Esophagus muscularis mucosa (tissue), 4 donors: ENCODE measurements around the gene EEF1AKMT3. TPM values are rescaled to one million over a fixed set of nuclear protein-coding genes. Genes with fewer than 3 reads are reported as not detected.

ENCODE experiments used
- DNase-seq: peaks from one replicate; pipeline ENCODE4 v3.0.0-alpha.2; 2017; ENCODE audit errors: extremely low spot score
- H3K27ac ChIP-seq, 4 donors: fragments of 200-600 bp; sonication (generic); replicated peaks in 1 of 4; 1 replicate in 3 of 4; 2 replicates in 1 of 4; pipeline ENCODE4 v1.5.1; 2016 to 2019; ENCODE audit warnings: mild to moderate bottlenecking in 1 of 4
- H3K27me3 ChIP-seq, 4 donors: fragments of 200-600 bp; sonication (generic); one replicate each; pipeline versions ENCODE4 v1.5.1 to v1.6.0; 2016 to 2019
- H3K36me3 ChIP-seq, 4 donors: fragments of 200-600 bp; sonication (generic); one replicate each; pipeline ENCODE4 v1.5.1; 2016 to 2019
- H3K4me1 ChIP-seq, 4 donors: fragments of 200-600 bp; sonication (generic); one replicate each; pipeline ENCODE4 v1.5.1; 2016 to 2019
- H3K4me3 ChIP-seq, 4 donors: fragments of 200-600 bp; sonication (generic); 1 replicate in 2 of 4; 2 replicates in 2 of 4; pipeline ENCODE4 v1.5.1; 2016 to 2019; ENCODE audit warnings: mild to moderate bottlenecking in 4 of 4, moderate library complexity in 1 of 4
- H3K9me3 ChIP-seq, 4 donors: fragments of 200-600 bp; sonication (generic); 1 replicate in 3 of 4; 2 replicates in 1 of 4; pipeline ENCODE4 v1.5.1; 2016 to 2019
- CTCF ChIP-seq, 3 experiments: fragments of 200-600 bp in 2 of 3; fragments of 450-650 bp in 1 of 3; sonication (generic) in 2 of 3; IDR thresholded peaks; one replicate each; pipeline ENCODE4 v1.5.1; 2017 to 2019; ENCODE audit warnings: antibody characterized with exemption in 3 of 3, mild to moderate bottlenecking in 2 of 3, moderate library complexity in 1 of 3
- EP300 ChIP-seq: sonication (generic); formaldehyde crosslinking; IDR thresholded peaks from one replicate; pipeline ENCODE4 v1.6.1; 2017; ENCODE audit warnings: antibody characterized with exemption
- POLR2A ChIP-seq: fragments of 450-650 bp; IDR thresholded peaks from one replicate; pipeline ENCODE4 v1.6.1; 2017; ENCODE audit warnings: antibody characterized with exemption, moderate library complexity, mild to moderate bottlenecking, low read depth
- POLR2AphosphoS5 ChIP-seq, 2 donors: sonication (generic); formaldehyde crosslinking; IDR thresholded peaks; one replicate each; pipeline ENCODE4 v1.6.1; 2017; ENCODE audit warnings: antibody characterized with exemption in 2 of 2
- WGBS: methylation state at CpG from one replicate; pipeline ENCODE4 v1.1.5; 2018; 5-methylcytosine and 5-hydroxymethylcytosine counted together
- intact Hi-C: fragments of 100-400 bp; cut with DNase I; formaldehyde crosslinking; loops from one replicate; pipeline ENCODE4 v1.15.1; 2023
- total RNA-seq, 4 donors: library from RNA; depleted of rRNA; stranded (reverse); fragments of >200 nt; gene quantifications; one replicate each; pipeline versions ENCODE4 v1.1.0 to v1.2.1, GENCODE V29; 2016

EEF1AKMT3 gene
- total RNA-seq, 4 donors from 2014 or later = 6.6 to 13.2 (median 10.0) TPM

- 92% methylated on average over 8 of the region's 14 CpGs for WGBS
- no peak for DNase-seq
- intact Hi-C loops = no loop called here
- no peaks in the 10 kb centered on the region for H3K9me3 ChIP-seq
- no peak overlapping the region for H3K27ac ChIP-seq
- H3K4me1 ChIP-seq = peaks cover 40 to 59% (median 49%) of the 10 kb centered on the region in 4 donors
- no peaks in the 10 kb centered on the region for H3K27me3 ChIP-seq
- peaks cover 0 to 58% (median 48%) of the 10 kb centered on the region in 4 donors for H3K36me3 ChIP-seq
- no peak overlapping the region for H3K4me3 ChIP-seq
- TF ChIP-seq POLR2AphosphoS5 (IDR thresholded peaks at IDR 0.05) (no peak), POLR2A (no peak), CTCF (IDR thresholded peaks at IDR 0.05) (no peak), EP300 (no peak)
Measured at GRCh38 chr12:57813111-57813970, 40.9 kb downstream of the EEF1AKMT3 start.

DNA sequence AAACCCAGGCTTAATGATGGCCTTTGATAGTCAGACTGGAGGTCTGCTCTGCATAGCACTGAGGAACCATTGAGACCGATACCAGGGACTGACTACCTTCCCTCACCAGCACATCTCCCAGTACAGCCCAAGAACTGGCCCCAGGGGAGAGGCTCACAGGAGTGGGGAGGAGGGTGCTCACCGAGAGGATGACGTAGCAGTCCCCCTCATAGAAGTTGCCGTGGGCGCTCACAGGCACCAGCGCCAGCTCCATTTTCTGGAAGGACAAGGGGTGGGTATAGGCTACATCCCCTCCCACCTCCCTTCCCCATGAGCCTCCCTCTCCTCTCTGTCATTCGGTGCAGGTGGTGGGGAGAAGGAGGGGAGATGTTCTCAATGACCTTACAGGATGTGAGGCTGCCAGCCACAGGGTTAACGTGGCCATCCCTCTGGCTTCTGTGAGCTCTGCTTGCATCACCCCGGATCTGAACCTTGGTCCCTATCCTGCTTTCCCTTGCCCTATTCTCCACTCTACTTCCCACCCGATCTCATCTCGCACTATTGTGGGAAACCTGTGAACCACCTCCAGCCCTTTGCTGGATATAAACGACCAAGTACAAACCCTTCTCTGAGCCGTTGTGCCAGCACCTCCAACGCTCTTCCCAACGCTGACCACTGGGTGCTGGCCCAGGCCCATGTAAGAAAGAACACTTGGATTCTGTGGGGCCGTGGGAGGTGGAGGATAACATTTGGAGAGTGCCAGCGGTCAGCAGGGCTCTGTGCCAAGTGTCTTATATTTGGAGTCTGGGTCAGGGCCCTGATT lies 41.8 kb downstream of the EEF1AKMT3 start:
- intact Hi-C loops = no loop called here
- TF ChIP-seq POLR2A (no peak), CTCF (IDR thresholded peaks at IDR 0.05) (no peak), EP300 (no peak)
- no peak for DNase-seq
- H3K36me3 ChIP-seq = peaks cover 0 to 54% (median 43%) of the 10 kb centered on the region in 4 donors
- no peaks in the 10 kb centered on the region for H3K27me3 ChIP-seq
- 59% methylated on average over 17 of the region's 17 CpGs for WGBS
- H3K9me3 ChIP-seq = no peaks in the 10 kb centered on the region
- no peak overlapping the region for H3K4me3 ChIP-seq
- no peak overlapping the region for H3K27ac ChIP-seq
- H3K4me1 ChIP-seq = peaks cover 44 to 68% (median 57%) of the 10 kb centered on the region in 4 donors

GRCh38 chr12:57815177-57816000 lies 43.0 kb downstream of the EEF1AKMT3 start:
- H3K27ac ChIP-seq = peak overlapping the region in 1 of 4 donors; percentile 16
- no peak for TF ChIP-seq POLR2AphosphoS5 (IDR thresholded peaks at IDR 0.05)
- TF ChIP-seq POLR2A = no peak
- no peak for TF ChIP-seq EP300
- TF ChIP-seq CTCF (IDR thresholded peaks at IDR 0.05) = no peak
- DNase-seq = no peak
- intact Hi-C loops = no loop called here
- H3K4me3 ChIP-seq = no peak overlapping the region
- 84% methylated on average over 7 of the region's 13 CpGs for WGBS
- peaks cover 4 to 54% (median 42%) of the 10 kb centered on the region in 4 donors for H3K36me3 ChIP-seq
- H3K4me1 ChIP-seq = peaks cover 44 to 66% (median 64%) of the 10 kb centered on the region in 4 donors
- no peaks in the 10 kb centered on the region for H3K9me3 ChIP-seq
- H3K27me3 ChIP-seq = no peaks in the 10 kb centered on the region

DNA sequence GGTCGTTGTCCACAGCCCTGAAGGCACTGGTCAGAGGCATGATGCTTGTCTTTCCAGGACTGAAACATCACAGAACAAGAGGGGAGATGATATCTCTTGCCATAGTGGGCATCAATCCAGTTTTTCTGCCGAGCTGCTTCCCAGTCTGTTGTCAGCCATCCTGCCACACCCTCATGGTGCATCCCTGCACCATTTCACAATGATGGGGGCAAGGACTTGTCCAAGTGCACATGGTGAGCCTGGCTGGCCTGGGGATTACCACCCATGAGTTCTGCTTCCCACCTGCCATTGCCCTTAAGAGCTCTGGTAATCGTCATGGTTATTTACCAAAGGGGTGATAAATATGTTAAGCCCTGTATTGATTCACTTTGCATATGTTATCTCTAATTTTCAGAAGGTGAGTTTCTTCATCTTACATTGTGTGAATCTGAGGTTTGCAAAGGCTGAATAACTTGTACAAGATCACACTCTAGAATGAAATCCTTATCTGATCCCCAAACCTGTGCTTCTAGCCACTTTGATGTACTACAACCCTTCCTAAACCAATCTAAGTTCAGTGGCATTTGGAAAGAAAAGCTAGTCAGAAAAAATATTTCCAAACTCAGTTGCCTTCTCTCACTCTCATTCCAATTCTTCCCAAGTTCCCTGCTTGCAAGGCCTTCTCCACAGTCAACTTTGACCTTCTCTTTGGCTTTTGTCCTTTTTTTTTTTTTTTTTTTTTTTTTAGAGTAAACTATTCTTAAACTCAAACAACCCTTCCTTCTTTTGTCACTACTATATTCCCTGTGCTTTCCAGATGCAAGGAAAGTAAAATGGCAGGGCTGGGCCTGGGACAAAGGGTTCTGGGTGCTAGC lies 43.8 kb downstream of the EEF1AKMT3 start:
- Histone ChIP-seq H3K4me3 (no peak overlapping the region), H3K4me1 (peaks cover 44 to 65% (median 63%) of the 10 kb centered on the region in 4 donors), H3K27ac (peak overlapping the region; percentile 6 to 68 (median 31)), H3K9me3 (no peaks in the 10 kb centered on the region), H3K36me3 (peaks cover 13 to 54% (median 43%) of the 10 kb centered on the region in 4 donors), H3K27me3 (no peaks in the 10 kb centered on the region)
- DNase-seq = no peak
- intact Hi-C loops = no loop called here
- WGBS = 54% methylated on average over 3 of the region's 3 CpGs
- no peak for TF ChIP-seq EP300
- TF ChIP-seq POLR2AphosphoS5 (IDR thresholded peaks at IDR 0.05) = peak in 1 of 2 donors; percentile 22
